IMR-90 (cell line): Measurements from ENCODE around the gene TMEM45A.

Experiments used
- BHLHE40 ChIP-seq: fragments of 150-350 bp; IDR thresholded peaks from 2 replicates; pipeline ENCODE4 v1.6.1; 2016; ENCODE audit warnings: mild to moderate bottlenecking, low read depth, low read length
- CEBPB ChIP-seq: IDR thresholded peaks from 2 replicates; pipeline ENCODE4 v1.6.1; 2012; ENCODE audit warnings: low read depth, low read length, improper control_type of control experiment
- CHD1 ChIP-seq: IDR thresholded peaks from 2 replicates; pipeline ENCODE4 v1.6.1; 2012; ENCODE audit warnings: low read depth, low read length, improper control_type of control experiment
- CTCF ChIP-seq: conservative IDR thresholded peaks from 2 replicates; pipeline ENCODE4 v1.5.1; 2012; ENCODE audit warnings: mild to moderate bottlenecking, low read depth, low read length, improper control_type of control experiment
- FOS ChIP-seq: fragments of 150-350 bp; IDR thresholded peaks from 2 replicates; pipeline ENCODE4 v1.6.1; 2016; ENCODE audit warnings: low read depth, low read length
- MAFK ChIP-seq: IDR thresholded peaks from 2 replicates; pipeline ENCODE4 v1.6.1; 2012; ENCODE audit warnings: low read depth, low read length, improper control_type of control experiment
- MXI1 ChIP-seq: IDR thresholded peaks from 2 replicates; pipeline ENCODE4 v1.6.1; 2012; ENCODE audit warnings: low read depth, mild to moderate bottlenecking, low read length, moderate library complexity, borderline replicate concordance
- NFE2L2 ChIP-seq: fragments of 150-350 bp; IDR thresholded peaks from 2 replicates; pipeline ENCODE4 v1.6.1; 2016; ENCODE audit warnings: low read depth, mild to moderate bottlenecking, low read length
- POLR2A ChIP-seq: IDR thresholded peaks from 2 replicates; pipeline ENCODE4 v1.6.1; 2012; ENCODE audit warnings: mild to moderate bottlenecking, low read depth, low read length
- RAD21 ChIP-seq: IDR thresholded peaks from 2 replicates; pipeline ENCODE4 v1.6.1; 2012; ENCODE audit warnings: low read length, improper control_type of control experiment
- RCOR1 ChIP-seq: IDR thresholded peaks from 2 replicates; pipeline ENCODE4 v1.6.1; 2012; ENCODE audit warnings: mild to moderate bottlenecking, low read length, improper control_type of control experiment; ENCODE audit not compliant: insufficient replicate concordance
- TF ChIP-seq, protein P1 (sequence below): fragments of 150-350 bp; IDR thresholded peaks from 2 replicates; pipeline ENCODE4 v1.6.1; 2017; ENCODE audit warnings: mild to moderate bottlenecking, antibody characterized with exemption, low read length, low read depth
- TF ChIP-seq, protein P2 (sequence below): fragments of 150-350 bp; IDR thresholded peaks from 2 replicates; pipeline ENCODE4 v1.6.1; 2016; ENCODE audit warnings: low read depth, mild to moderate bottlenecking, low read length, moderate library complexity, borderline replicate concordance

GRCh38 chr3:100492059-100493006 is at the start of gene TMEM45A:
- TF ChIP-seq, protein P1, sequence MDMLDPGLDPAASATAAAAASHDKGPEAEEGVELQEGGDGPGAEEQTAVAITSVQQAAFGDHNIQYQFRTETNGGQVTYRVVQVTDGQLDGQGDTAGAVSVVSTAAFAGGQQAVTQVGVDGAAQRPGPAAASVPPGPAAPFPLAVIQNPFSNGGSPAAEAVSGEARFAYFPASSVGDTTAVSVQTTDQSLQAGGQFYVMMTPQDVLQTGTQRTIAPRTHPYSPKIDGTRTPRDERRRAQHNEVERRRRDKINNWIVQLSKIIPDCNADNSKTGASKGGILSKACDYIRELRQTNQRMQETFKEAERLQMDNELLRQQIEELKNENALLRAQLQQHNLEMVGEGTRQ, result no peak; the same call in 1 of the 2 replicates
- TF ChIP-seq RCOR1 (no peak), CTCF (no peak), POLR2A (peak; percentile 96), RAD21 (no peak), CEBPB (no peak), CHD1 (no peak), MAFK (no peak), MXI1 (peak; percentile 54; the same call in 1 of the 2 replicates), FOS (peak; percentile 91), NFE2L2 (no peak), BHLHE40 (peak; percentile 91)
- TF ChIP-seq, protein P2, sequence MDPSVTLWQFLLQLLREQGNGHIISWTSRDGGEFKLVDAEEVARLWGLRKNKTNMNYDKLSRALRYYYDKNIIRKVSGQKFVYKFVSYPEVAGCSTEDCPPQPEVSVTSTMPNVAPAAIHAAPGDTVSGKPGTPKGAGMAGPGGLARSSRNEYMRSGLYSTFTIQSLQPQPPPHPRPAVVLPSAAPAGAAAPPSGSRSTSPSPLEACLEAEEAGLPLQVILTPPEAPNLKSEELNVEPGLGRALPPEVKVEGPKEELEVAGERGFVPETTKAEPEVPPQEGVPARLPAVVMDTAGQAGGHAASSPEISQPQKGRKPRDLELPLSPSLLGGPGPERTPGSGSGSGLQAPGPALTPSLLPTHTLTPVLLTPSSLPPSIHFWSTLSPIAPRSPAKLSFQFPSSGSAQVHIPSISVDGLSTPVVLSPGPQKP, result no peak
